ENCODE measurements around the gene ADARB2.

GRCh38 chr10:1504940-1505339, 232.4 kb downstream of the ADARB2 start:
- TF ChIP-seq, protein P1, sequence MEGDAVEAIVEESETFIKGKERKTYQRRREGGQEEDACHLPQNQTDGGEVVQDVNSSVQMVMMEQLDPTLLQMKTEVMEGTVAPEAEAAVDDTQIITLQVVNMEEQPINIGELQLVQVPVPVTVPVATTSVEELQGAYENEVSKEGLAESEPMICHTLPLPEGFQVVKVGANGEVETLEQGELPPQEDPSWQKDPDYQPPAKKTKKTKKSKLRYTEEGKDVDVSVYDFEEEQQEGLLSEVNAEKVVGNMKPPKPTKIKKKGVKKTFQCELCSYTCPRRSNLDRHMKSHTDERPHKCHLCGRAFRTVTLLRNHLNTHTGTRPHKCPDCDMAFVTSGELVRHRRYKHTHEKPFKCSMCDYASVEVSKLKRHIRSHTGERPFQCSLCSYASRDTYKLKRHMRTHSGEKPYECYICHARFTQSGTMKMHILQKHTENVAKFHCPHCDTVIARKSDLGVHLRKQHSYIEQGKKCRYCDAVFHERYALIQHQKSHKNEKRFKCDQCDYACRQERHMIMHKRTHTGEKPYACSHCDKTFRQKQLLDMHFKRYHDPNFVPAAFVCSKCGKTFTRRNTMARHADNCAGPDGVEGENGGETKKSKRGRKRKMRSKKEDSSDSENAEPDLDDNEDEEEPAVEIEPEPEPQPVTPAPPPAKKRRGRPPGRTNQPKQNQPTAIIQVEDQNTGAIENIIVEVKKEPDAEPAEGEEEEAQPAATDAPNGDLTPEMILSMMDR (IDR thresholded peaks at IDR 0.05; ENCODE audit: poor library complexity): no peak
- TF ChIP-seq EZH2 (IDR thresholded peaks at IDR 0.05; ENCODE audit: borderline replicate concordance) (no peak), EZH2phosphoT487 (IDR thresholded peaks at IDR 0.05; ENCODE audit: low read depth, severe bottlenecking, unreplicated experiment) (no peak)

All from hepatocyte (in vitro differentiated cells).